ENCODE measurements around the gene LDLRAD2.
"Not testable (repeated sequence)": the region's sequence is repeated elsewhere in the genome, so short reads cannot be mapped to it uniquely, and the experiment has no call there.

The LDLRAD2 gene

DNA sequence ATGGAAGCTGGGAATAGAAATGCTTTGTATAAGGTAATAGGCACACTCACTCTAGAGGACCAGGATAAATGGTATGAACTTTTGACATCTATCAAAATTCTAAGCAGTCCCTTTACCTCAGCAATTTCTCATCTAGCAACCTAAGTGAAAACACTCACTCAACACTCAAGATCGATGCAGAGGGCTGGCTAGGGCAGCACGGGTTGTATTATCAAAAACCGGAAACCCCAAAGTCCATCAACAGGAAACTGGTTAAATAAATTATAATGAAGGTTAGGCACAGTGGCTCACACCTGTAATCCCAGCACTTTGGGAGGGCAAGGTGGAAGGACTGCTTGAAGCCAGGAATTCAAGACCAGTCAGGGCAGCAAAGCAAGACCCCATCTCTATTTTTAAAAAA, 38.5 kb upstream of the LDLRAD2 start:
- Histone ChIP-seq H3K9me3 (ENCODE audit: insufficient read depth, low read length) (no peaks in the 10 kb centered on the region), H4K20me1 (ENCODE audit: insufficient read depth, low read length) (peaks cover 85% of the 10 kb centered on the region), H3K4me1 (ENCODE audit: low read length) (0 out of 2 replicates have a peak, but pooled peaks cover 3% of the 10 kb centered on the region), H3K36me3 (replicated peaks; ENCODE audit: low read depth, low read length) (peaks cover 4% of the 10 kb centered on the region), H3K27me3 (ENCODE audit: low read depth, low read length) (no peaks in the 10 kb centered on the region), H3K9ac (ENCODE audit: low read length) (no peak overlapping the region), H3K79me2 (ENCODE audit: low read length) (peaks cover 98% of the 10 kb centered on the region), H3K4me2 (ENCODE audit: low read length) (no peak overlapping the region), H3K27ac (ENCODE audit: low read length) (no peak overlapping the region), H2AFZ (ENCODE audit: low read depth, low read length) (no peak overlapping the region), H3K4me3 (ENCODE audit: low read length) (no peak overlapping the region)
- no peak for TF ChIP-seq EZH2phosphoT487 (IDR thresholded peaks at IDR 0.05; ENCODE audit: low read depth)
- TF ChIP-seq, protein P1, sequence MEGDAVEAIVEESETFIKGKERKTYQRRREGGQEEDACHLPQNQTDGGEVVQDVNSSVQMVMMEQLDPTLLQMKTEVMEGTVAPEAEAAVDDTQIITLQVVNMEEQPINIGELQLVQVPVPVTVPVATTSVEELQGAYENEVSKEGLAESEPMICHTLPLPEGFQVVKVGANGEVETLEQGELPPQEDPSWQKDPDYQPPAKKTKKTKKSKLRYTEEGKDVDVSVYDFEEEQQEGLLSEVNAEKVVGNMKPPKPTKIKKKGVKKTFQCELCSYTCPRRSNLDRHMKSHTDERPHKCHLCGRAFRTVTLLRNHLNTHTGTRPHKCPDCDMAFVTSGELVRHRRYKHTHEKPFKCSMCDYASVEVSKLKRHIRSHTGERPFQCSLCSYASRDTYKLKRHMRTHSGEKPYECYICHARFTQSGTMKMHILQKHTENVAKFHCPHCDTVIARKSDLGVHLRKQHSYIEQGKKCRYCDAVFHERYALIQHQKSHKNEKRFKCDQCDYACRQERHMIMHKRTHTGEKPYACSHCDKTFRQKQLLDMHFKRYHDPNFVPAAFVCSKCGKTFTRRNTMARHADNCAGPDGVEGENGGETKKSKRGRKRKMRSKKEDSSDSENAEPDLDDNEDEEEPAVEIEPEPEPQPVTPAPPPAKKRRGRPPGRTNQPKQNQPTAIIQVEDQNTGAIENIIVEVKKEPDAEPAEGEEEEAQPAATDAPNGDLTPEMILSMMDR (IDR thresholded peaks at IDR 0.05; ENCODE audit: low read depth, low read length) = no peak

DNA sequence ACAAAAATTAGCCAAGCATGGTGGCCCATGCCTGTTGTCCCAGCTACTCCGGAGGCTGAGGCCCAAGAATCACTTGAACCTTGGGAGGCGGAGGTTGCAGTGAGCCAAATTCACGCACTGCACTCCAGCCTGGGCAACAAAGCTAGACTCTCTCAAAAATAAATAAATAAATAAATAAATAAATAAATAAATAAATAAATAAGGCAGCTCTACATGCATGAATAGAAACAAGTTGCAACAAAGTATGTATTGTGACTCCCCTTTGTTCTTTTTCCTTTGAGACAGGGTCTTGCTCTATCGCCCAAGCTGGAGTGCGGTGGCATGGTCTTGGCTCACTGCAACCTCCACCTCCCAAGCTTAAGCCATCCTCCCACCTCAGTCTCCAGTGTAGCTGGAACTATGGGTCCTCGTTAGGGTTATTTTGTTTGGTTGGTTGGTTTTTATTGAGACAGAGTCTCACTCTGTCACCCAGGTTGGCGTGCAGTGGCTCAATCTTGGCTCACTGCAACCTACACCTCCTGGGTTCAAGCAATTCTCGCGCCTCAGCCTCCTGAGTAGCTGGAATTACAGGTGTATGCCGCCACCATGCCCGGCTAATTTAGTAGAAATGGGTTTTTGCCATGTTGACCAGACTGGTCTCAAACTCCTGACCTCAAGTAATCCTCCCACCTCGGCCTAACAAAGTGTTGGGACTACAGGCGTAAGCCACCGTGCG, 37.1 kb upstream of the LDLRAD2 start:
- Histone ChIP-seq H3K79me2 (ENCODE audit: low read length) (peaks cover 98% of the 10 kb centered on the region), H2AFZ (ENCODE audit: low read depth, low read length) (no peak overlapping the region), H3K9me3 (ENCODE audit: insufficient read depth, low read length) (no peaks in the 10 kb centered on the region), H3K9ac (ENCODE audit: low read length) (no peak overlapping the region), H3K4me1 (ENCODE audit: low read length) (peaks cover 9% of the 10 kb centered on the region; the same call in 1 of the 2 replicates), H3K4me3 (ENCODE audit: low read length) (no peak overlapping the region), H3K27ac (ENCODE audit: low read length) (no peak overlapping the region), H3K4me2 (ENCODE audit: low read length) (no peak overlapping the region), H3K36me3 (replicated peaks; ENCODE audit: low read depth, low read length) (peaks cover 4% of the 10 kb centered on the region), H3K27me3 (ENCODE audit: low read depth, low read length) (no peaks in the 10 kb centered on the region), H4K20me1 (ENCODE audit: insufficient read depth, low read length) (peaks cover 80% of the 10 kb centered on the region)
- TF ChIP-seq, protein P1 (IDR thresholded peaks at IDR 0.05; ENCODE audit: low read depth, low read length) = no peak
- TF ChIP-seq EZH2phosphoT487 (IDR thresholded peaks at IDR 0.05; ENCODE audit: low read depth) = no peak

DNA sequence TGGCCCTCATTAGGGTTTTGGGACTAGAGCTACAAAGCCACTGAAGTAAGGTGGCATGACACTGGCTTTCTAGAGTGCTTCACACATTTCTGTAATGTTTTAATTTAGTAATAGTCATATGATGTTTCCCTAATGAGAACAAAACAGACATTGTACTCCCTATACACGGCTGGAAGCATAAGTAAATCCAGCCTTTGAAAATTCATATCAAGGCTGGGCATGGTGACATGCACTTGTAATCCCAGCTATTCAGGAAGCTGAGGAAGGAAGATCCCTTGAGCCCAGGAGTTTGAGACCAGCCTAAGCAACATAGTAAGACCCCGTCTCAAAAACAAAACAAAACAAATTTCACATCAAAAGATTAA, 36.5 kb upstream of the LDLRAD2 start:
- Histone ChIP-seq H3K27me3 (ENCODE audit: low read depth, low read length) (no peaks in the 10 kb centered on the region), H3K36me3 (replicated peaks; ENCODE audit: low read depth, low read length) (peaks cover 4% of the 10 kb centered on the region), H3K9ac (ENCODE audit: low read length) (no peak overlapping the region), H2AFZ (ENCODE audit: low read depth, low read length) (no peak overlapping the region), H3K4me2 (ENCODE audit: low read length) (no peak overlapping the region), H3K79me2 (ENCODE audit: low read length) (peaks cover 98% of the 10 kb centered on the region), H3K4me3 (ENCODE audit: low read length) (no peak overlapping the region), H3K4me1 (ENCODE audit: low read length) (peaks cover 14% of the 10 kb centered on the region; the same call in 1 of the 2 replicates), H3K9me3 (ENCODE audit: insufficient read depth, low read length) (no peaks in the 10 kb centered on the region), H4K20me1 (ENCODE audit: insufficient read depth, low read length) (peaks cover 76% of the 10 kb centered on the region), H3K27ac (ENCODE audit: low read length) (no peak overlapping the region)
- TF ChIP-seq, protein P1 (IDR thresholded peaks at IDR 0.05; ENCODE audit: low read depth, low read length) = no peak
- no peak for TF ChIP-seq EZH2phosphoT487 (IDR thresholded peaks at IDR 0.05; ENCODE audit: low read depth)

DNA sequence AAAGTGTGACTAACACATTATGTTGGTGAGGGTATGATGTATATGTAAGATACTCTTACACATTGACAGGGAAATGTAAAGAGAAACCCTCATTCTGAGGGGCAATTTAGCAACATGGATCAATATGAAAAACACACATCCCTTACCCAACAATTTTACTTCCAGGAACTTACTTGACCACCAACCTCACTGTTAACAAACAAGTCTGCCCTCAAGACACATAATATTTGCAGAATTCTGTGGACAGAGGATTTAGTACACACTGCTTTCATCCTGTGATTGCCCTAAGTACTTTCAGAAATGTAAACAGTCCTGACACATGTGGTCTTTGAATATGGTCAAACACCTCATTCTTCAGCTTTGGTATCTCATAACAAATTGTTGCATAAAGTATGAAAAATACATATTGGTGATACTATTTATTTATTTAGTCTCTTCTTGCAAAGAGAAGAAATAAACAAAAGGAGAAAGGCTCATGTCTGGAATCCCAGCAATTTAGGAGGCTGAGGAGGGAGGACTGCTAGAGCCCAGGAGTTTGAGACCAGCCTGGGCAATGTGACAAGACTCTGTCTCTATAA, 36.0 kb upstream of the LDLRAD2 start:
- no peak overlapping the region for H2AFZ ChIP-seq (ENCODE audit: low read depth, low read length)
- H4K20me1 ChIP-seq (ENCODE audit: insufficient read depth, low read length) = peaks cover 70% of the 10 kb centered on the region
- no peak overlapping the region for H3K27ac ChIP-seq (ENCODE audit: low read length)
- no peak overlapping the region for H3K4me3 ChIP-seq (ENCODE audit: low read length)
- peaks cover 98% of the 10 kb centered on the region for H3K79me2 ChIP-seq (ENCODE audit: low read length)
- no peak overlapping the region for H3K9ac ChIP-seq (ENCODE audit: low read length)
- H3K36me3 ChIP-seq (replicated peaks; ENCODE audit: low read depth, low read length) = peaks cover 4% of the 10 kb centered on the region
- no peaks in the 10 kb centered on the region for H3K9me3 ChIP-seq (ENCODE audit: insufficient read depth, low read length)
- H3K27me3 ChIP-seq (ENCODE audit: low read depth, low read length) = no peaks in the 10 kb centered on the region
- H3K4me2 ChIP-seq (ENCODE audit: low read length) = no peak overlapping the region
- H3K4me1 ChIP-seq (ENCODE audit: low read length) = peaks cover 14% of the 10 kb centered on the region; the same call in 1 of the 2 replicates
- TF ChIP-seq, protein P1 (IDR thresholded peaks at IDR 0.05; ENCODE audit: low read depth, low read length) = no peak
- TF ChIP-seq EZH2phosphoT487 (IDR thresholded peaks at IDR 0.05; ENCODE audit: low read depth) = no peak

DNA sequence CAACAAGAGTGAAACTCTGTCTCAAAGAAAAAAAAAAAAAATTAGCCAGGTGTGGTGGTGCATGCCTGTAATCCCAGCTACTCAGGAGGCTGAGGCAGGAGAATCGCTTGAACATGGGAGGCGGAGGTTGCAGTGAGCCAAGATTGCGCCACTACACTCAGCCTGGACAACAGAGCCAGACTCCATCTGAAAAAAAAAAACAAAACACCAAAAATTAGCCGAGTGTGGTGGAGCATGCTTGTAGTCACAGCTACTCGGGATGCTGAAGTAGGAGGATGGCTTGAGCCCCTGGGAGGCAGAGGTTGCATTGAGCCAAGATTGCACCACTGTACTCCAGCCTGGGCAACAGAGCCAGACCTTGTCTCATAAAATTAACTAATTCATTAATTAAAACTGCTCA, 35.1 kb upstream of the LDLRAD2 start:
- peaks cover 65% of the 10 kb centered on the region for H4K20me1 ChIP-seq (ENCODE audit: insufficient read depth, low read length)
- peaks cover 14% of the 10 kb centered on the region; the same call in 1 of the 2 replicates for H3K4me1 ChIP-seq (ENCODE audit: low read length)
- H3K9me3 ChIP-seq (ENCODE audit: insufficient read depth, low read length) = not testable (repeated sequence)

More for the DNA sequence above, 35.1 kb upstream of the LDLRAD2 start:
- not testable (repeated sequence) for H3K27ac ChIP-seq (ENCODE audit: low read length); H3K27me3 ChIP-seq (ENCODE audit: low read depth, low read length); H2AFZ ChIP-seq (ENCODE audit: low read depth, low read length); H3K4me3 ChIP-seq (ENCODE audit: low read length); H3K36me3 ChIP-seq (replicated peaks; ENCODE audit: low read depth, low read length); H3K4me2 ChIP-seq (ENCODE audit: low read length); H3K9ac ChIP-seq (ENCODE audit: low read length)
- peaks cover 100% of the 10 kb centered on the region for H3K79me2 ChIP-seq (ENCODE audit: low read length)

Measured in OCI-LY3 (cell line).